Hepatocyte (in vitro differentiated cells): ENCODE results near the gene CFAP65. TPM values are rescaled to one million over a fixed set of nuclear protein-coding genes. Genes with fewer than 3 reads are reported as not detected.
A peak's percentile ranks its signal among the peaks of the same experiment; 100 is the strongest.

Experiments used
- DNase-seq: peaks from one replicate; pipeline ENCODE4 v3.0.0-alpha.2; 2016; ENCODE audit warnings: low spot score
- H2AFZ ChIP-seq: fragments of 200-600 bp; sonication (generic); 2 replicates; pipeline ENCODE4 v1.6.0; 2016; ENCODE audit warnings: antibody characterized with exemption, mild to moderate bottlenecking
- H3K27ac ChIP-seq: fragments of 200-600 bp; sonication (generic); 2 replicates; pipeline ENCODE4 v1.5.1; 2016; ENCODE audit warnings: mild to moderate bottlenecking
- H3K27me3 ChIP-seq: fragments of 200-600 bp; sonication (generic); 2 replicates; pipeline ENCODE4 v1.6.1; 2016
- H3K36me3 ChIP-seq: fragments of 200-600 bp; sonication (generic); replicated peaks from 2 replicates; pipeline ENCODE4 v1.5.1; 2016; ENCODE audit warnings: low read depth; ENCODE audit not compliant: insufficient read depth
- H3K4me1 ChIP-seq: fragments of 200-600 bp; sonication (generic); 2 replicates; pipeline ENCODE4 v1.5.1; 2016; ENCODE audit warnings: mild to moderate bottlenecking, moderate library complexity; ENCODE audit not compliant: insufficient read depth
- H3K4me2 ChIP-seq: fragments of 200-600 bp; sonication (generic); 2 replicates; pipeline ENCODE4 v1.6.0; 2016
- H3K4me3 ChIP-seq: fragments of 200-600 bp; sonication (generic); 2 replicates; pipeline ENCODE4 v1.5.1; 2016; ENCODE audit warnings: mild to moderate bottlenecking
- H3K79me2 ChIP-seq: fragments of 200-600 bp; sonication (generic); 2 replicates; pipeline ENCODE4 v1.6.0; 2017; ENCODE audit warnings: mild to moderate bottlenecking
- H3K9me2 ChIP-seq: fragments of 200-600 bp; sonication (generic); replicated peaks from 2 replicates; pipeline ENCODE4 v1.6.0; 2017; ENCODE audit warnings: mild to moderate bottlenecking; ENCODE audit not compliant: insufficient read depth
- H3K9me3 ChIP-seq: fragments of 200-600 bp; sonication (generic); 2 replicates; pipeline ENCODE4 v1.5.1; 2016; ENCODE audit warnings: low read depth, mild to moderate bottlenecking
- H4K20me1 ChIP-seq: fragments of 200-600 bp; sonication (generic); 2 replicates; pipeline ENCODE4 v1.6.0; 2016; ENCODE audit warnings: mild to moderate bottlenecking; ENCODE audit not compliant: insufficient read depth, poor library complexity, severe bottlenecking
- CTCF ChIP-seq: fragments of 200-600 bp; sonication (generic); IDR thresholded peaks from 2 replicates; pipeline ENCODE4 v1.5.1; 2016; ENCODE audit warnings: antibody characterized with exemption, mild to moderate bottlenecking; ENCODE audit not compliant: poor library complexity
- EZH2 ChIP-seq: fragments of 200-600 bp; sonication (generic); IDR thresholded peaks from 2 replicates; pipeline ENCODE4 v1.6.1; 2016; ENCODE audit warnings: antibody characterized with exemption, mild to moderate bottlenecking, borderline replicate concordance
- EZH2phosphoT487 ChIP-seq: fragments of 200-600 bp; sonication (generic); IDR thresholded peaks from one replicate; pipeline ENCODE4 v1.6.1; 2018; ENCODE audit warnings: antibody characterized with exemption, mild to moderate bottlenecking, low read depth, moderate library complexity; ENCODE audit not compliant: unreplicated experiment, severe bottlenecking
- WGBS: methylation state at CpG from one replicate; pipeline ENCODE4 v1.1.6; 2016; ENCODE audit warnings: low lambda C conversion rate; ENCODE audit errors: missing lambda C conversion rate; 5-methylcytosine and 5-hydroxymethylcytosine counted together
- microRNA counts: library from miRNA; unstranded; fragments of <30 nt; microRNA quantifications from one replicate; lab custom pipeline; 2017
- microRNA-seq: library from miRNA; unstranded; fragments of <30 nt; microRNA quantifications from one replicate; pipeline ENCODE4, GENCODE V29; 2017
- polyA plus RNA-seq: library from polyadenylated mRNA; unstranded; fragments of >200 nt; fragmentation: Nextera tagmentation; extraction: Ambion mirVana; gene quantifications from 2 replicates; pipeline ENCODE4 v1.2.1, GENCODE V29; 2016
- small RNA-seq: library from RNA; depleted of rRNA; stranded (forward); fragments of <200 nt; gene quantifications from one replicate; pipeline ENCODE3, GENCODE V24; 2014
- total RNA-seq: library from RNA; depleted of rRNA; stranded (reverse); fragments of >200 nt; gene quantifications from 2 replicates; pipeline ENCODE4 v1.2.3, GENCODE V29; 2014

The CFAP65 gene
- total and polyA plus RNA-seq, 2 experiments from 2014 or later = 0.03 to 0.05 TPM

- Histone ChIP-seq H3K4me3 (no peak overlapping the region), H3K9me2 (no peaks in the 10 kb centered on the region), H3K4me1 (no peaks in the 10 kb centered on the region), H3K4me2 (no peak overlapping the region), H2AFZ (no peak overlapping the region), H3K9me3 (no peaks in the 10 kb centered on the region), H3K27ac (no peak overlapping the region), H4K20me1 (no peaks in the 10 kb centered on the region), H3K79me2 (no peaks in the 10 kb centered on the region), H3K27me3 (peaks cover 47% of the 10 kb centered on the region), H3K36me3 (no peaks in the 10 kb centered on the region)
- no peak for TF ChIP-seq CTCF
- no peak for TF ChIP-seq EZH2phosphoT487
- no peak for TF ChIP-seq EZH2
- no peak for DNase-seq
- WGBS = 83% methylated on average over 8 of the region's 8 CpGs
Measured at GRCh38 chr2:218954541-218955300, 86.6 kb downstream of the CFAP65 start.

- TF ChIP-seq EZH2phosphoT487 (no peak), CTCF (no peak), EZH2 (no peak)
- 75% methylated on average over 18 of the region's 18 CpGs for WGBS
- H2AFZ ChIP-seq = no peak overlapping the region
- H3K4me1 ChIP-seq = no peaks in the 10 kb centered on the region
- H3K36me3 ChIP-seq = no peaks in the 10 kb centered on the region
- no peak overlapping the region for H3K4me3 ChIP-seq
- no peaks in the 10 kb centered on the region for H3K79me2 ChIP-seq
- no peak overlapping the region for H3K27ac ChIP-seq
- no peak for DNase-seq
- H3K9me3 ChIP-seq = no peaks in the 10 kb centered on the region
- no peaks in the 10 kb centered on the region for H3K9me2 ChIP-seq
- no peak overlapping the region for H3K4me2 ChIP-seq
- no peaks in the 10 kb centered on the region for H4K20me1 ChIP-seq
- H3K27me3 ChIP-seq = peaks cover 41% of the 10 kb centered on the region
Measured at GRCh38 chr2:218953366-218953954, 87.9 kb downstream of the CFAP65 start.

MicroRNAs encoded within 50 kb of the gene (microRNA counts, 767-probe panel; counts per million panel counts)
- microRNA hsa-miR-3131 (lab: Ali Mortazavi, UCI) (not detected), microRNA hsa-miR-375 (lab: Ali Mortazavi, UCI) (6,284 counts per million, percentile 28 among the panel's probes with 10 or more counts)

Small RNA genes within 50 kb of the gene (microRNA-seq; reads per million reads assigned to microRNA genes)
- gene MIR3131 (41.1 reads per million, percentile 49 among the genes with 10 or more reads in this experiment), gene MIR375 (18,670 reads per million, percentile 96 among the genes with 10 or more reads in this experiment)

Small RNA genes within 50 kb of the gene (small RNA-seq; reads per million reads assigned to genes)
- 0.47 reads per million, percentile 34 among the genes with 10 or more reads in this experiment for gene MIR3131
- gene MIR375 = 2,029 reads per million, percentile 99 among the genes with 10 or more reads in this experiment

Other genes with a start within 250 kb of the CFAP65 start
- not detected in 2 replicates for gene PRKAG3, start 209.7 kb downstream of the CFAP65 start, total RNA-seq
- gene PRKAG3, start 209.7 kb downstream of the CFAP65 start, polyA plus RNA-seq = 0.23 TPM in 1 of 2 replicates, not detected in the other
- gene WNT6, start 181.7 kb downstream of the CFAP65 start, total RNA-seq = 7.1 and 11.3 TPM in 2 replicates
- gene WNT6, start 181.7 kb downstream of the CFAP65 start, polyA plus RNA-seq = 22.8 and 39.3 TPM in 2 replicates
- gene WNT10A, start 160.7 kb downstream of the CFAP65 start, total RNA-seq = 1.9 and 2.3 TPM in 2 replicates
- gene WNT10A, start 160.7 kb downstream of the CFAP65 start, polyA plus RNA-seq = 1.9 and 5.7 TPM in 2 replicates
- 0.08 and 0.37 TPM in 2 replicates for gene CDK5R2, start 81.8 kb downstream of the CFAP65 start, total RNA-seq
- not detected in 2 replicates for gene CDK5R2, start 81.8 kb downstream of the CFAP65 start, polyA plus RNA-seq
- 0.70 TPM in 1 of 2 replicates, not detected in the other for gene FEV, start 56.3 kb downstream of the CFAP65 start, total RNA-seq
- gene FEV, start 56.3 kb downstream of the CFAP65 start, polyA plus RNA-seq = 0.58 and 2.1 TPM in 2 replicates
- gene CRYBA2, start 48.1 kb downstream of the CFAP65 start, total RNA-seq = 0.90 TPM in 1 of 2 replicates, not detected in the other
- not detected in 2 replicates for gene CRYBA2, start 48.1 kb downstream of the CFAP65 start, polyA plus RNA-seq
- gene IHH, start 19.4 kb upstream of the CFAP65 start, total RNA-seq = 23.0 and 23.1 TPM in 2 replicates
- gene IHH, start 19.4 kb upstream of the CFAP65 start, polyA plus RNA-seq = 27.7 and 36.3 TPM in 2 replicates
- gene NHEJ1, start 119.3 kb upstream of the CFAP65 start, total RNA-seq = 27.8 and 28.2 TPM in 2 replicates
- gene NHEJ1, start 119.3 kb upstream of the CFAP65 start, polyA plus RNA-seq = 18.1 and 18.2 TPM in 2 replicates
- gene SLC23A3, start 128.5 kb upstream of the CFAP65 start, total RNA-seq = 1.4 and 1.5 TPM in 2 replicates
- 0.80 and 1.1 TPM in 2 replicates for gene SLC23A3, start 128.5 kb upstream of the CFAP65 start, polyA plus RNA-seq
- 25.8 and 34.0 TPM in 2 replicates for gene CNPPD1, start 135.4 kb upstream of the CFAP65 start, total RNA-seq
- 49.4 and 50.8 TPM in 2 replicates for gene CNPPD1, start 135.4 kb upstream of the CFAP65 start, polyA plus RNA-seq
- gene RETREG2, start 136.8 kb upstream of the CFAP65 start, total RNA-seq = 89.1 and 93.3 TPM in 2 replicates
- gene RETREG2, start 136.8 kb upstream of the CFAP65 start, polyA plus RNA-seq = 81.0 and 90.7 TPM in 2 replicates
- gene ZFAND2B, start 165.3 kb upstream of the CFAP65 start, total RNA-seq = 38.7 and 58.1 TPM in 2 replicates
- gene ZFAND2B, start 165.3 kb upstream of the CFAP65 start, polyA plus RNA-seq = 55.1 and 65.4 TPM in 2 replicates
- gene ABCB6, start 177.4 kb upstream of the CFAP65 start, total RNA-seq = 34.7 and 37.7 TPM in 2 replicates
- 53.4 and 59.5 TPM in 2 replicates for gene ABCB6, start 177.4 kb upstream of the CFAP65 start, polyA plus RNA-seq
- 34.6 and 35.7 TPM in 2 replicates for gene ATG9A, start 188.1 kb upstream of the CFAP65 start, total RNA-seq
- gene ATG9A, start 188.1 kb upstream of the CFAP65 start, polyA plus RNA-seq = 46.6 and 57.8 TPM in 2 replicates
- 25.2 and 37.5 TPM in 2 replicates for gene ANKZF1, start 188.3 kb upstream of the CFAP65 start, total RNA-seq
- 41.6 and 47.1 TPM in 2 replicates for gene ANKZF1, start 188.3 kb upstream of the CFAP65 start, polyA plus RNA-seq
- gene GLB1L, start 203.9 kb upstream of the CFAP65 start, total RNA-seq = 5.9 and 9.6 TPM in 2 replicates
- gene GLB1L, start 203.9 kb upstream of the CFAP65 start, polyA plus RNA-seq = 1.7 and 6.6 TPM in 2 replicates
- gene STK16, start 204.0 kb upstream of the CFAP65 start, total RNA-seq = 35.6 and 38.8 TPM in 2 replicates
- gene STK16, start 204.0 kb upstream of the CFAP65 start, polyA plus RNA-seq = 7.7 and 10.1 TPM in 2 replicates
- gene TUBA4B, start 211.7 kb upstream of the CFAP65 start, total RNA-seq = 0.13 TPM in 1 of 2 replicates, not detected in the other
- not detected in 2 replicates for gene TUBA4B, start 211.7 kb upstream of the CFAP65 start, polyA plus RNA-seq
- gene TUBA4A, start 212.4 kb upstream of the CFAP65 start, total RNA-seq = 4.7 and 9.6 TPM in 2 replicates
- gene TUBA4A, start 212.4 kb upstream of the CFAP65 start, polyA plus RNA-seq = 10.5 and 14.3 TPM in 2 replicates
- gene DNAJB2, start 237.8 kb upstream of the CFAP65 start, total RNA-seq = 47.4 and 50.7 TPM in 2 replicates
- 19.4 and 20.1 TPM in 2 replicates for gene DNAJB2, start 237.8 kb upstream of the CFAP65 start, polyA plus RNA-seq